Measurements from ENCODE around the gene TRPM3. TPM values are rescaled to one million over a fixed set of nuclear protein-coding genes. Genes with fewer than 3 reads are reported as not detected.

Gene TRPM3
- total RNA-seq, 1 donor from 2014 or later, result not detected

DNA sequence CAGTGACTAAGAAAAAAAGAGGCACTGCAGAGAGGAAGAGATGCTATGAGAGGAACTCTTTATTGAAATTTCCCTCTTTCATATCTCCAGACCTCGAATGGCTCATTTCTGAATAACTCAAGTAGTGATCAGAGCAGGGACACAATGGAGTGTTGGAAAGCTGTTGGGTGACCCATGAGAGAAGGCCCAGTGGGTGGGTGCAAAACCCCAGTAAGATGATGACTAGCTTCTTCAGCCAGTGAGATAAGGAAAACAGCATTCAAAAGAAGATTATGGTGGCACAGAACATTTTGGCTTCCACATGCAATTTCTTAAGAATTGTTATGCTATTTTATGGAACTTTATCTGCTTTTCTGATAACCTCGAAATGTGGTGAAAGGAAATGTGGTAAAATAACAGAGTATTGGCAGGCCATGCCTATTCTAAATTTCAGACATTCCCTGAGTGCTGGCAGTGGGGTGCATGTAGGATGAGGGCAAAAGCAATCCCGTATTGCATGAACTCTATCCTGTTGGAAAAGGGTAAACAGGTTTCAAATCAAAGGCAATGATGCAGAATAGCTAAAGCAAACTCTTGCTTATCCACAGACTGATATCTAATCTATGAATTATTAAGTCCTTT, 579.0 kb downstream of the TRPM3 start:
- no peak for DNase-seq
- CTCF ChIA-PET, result no interaction called here
- TF ChIP-seq, protein P1, sequence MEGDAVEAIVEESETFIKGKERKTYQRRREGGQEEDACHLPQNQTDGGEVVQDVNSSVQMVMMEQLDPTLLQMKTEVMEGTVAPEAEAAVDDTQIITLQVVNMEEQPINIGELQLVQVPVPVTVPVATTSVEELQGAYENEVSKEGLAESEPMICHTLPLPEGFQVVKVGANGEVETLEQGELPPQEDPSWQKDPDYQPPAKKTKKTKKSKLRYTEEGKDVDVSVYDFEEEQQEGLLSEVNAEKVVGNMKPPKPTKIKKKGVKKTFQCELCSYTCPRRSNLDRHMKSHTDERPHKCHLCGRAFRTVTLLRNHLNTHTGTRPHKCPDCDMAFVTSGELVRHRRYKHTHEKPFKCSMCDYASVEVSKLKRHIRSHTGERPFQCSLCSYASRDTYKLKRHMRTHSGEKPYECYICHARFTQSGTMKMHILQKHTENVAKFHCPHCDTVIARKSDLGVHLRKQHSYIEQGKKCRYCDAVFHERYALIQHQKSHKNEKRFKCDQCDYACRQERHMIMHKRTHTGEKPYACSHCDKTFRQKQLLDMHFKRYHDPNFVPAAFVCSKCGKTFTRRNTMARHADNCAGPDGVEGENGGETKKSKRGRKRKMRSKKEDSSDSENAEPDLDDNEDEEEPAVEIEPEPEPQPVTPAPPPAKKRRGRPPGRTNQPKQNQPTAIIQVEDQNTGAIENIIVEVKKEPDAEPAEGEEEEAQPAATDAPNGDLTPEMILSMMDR (IDR thresholded peaks at IDR 0.05), result no peak

DNA sequence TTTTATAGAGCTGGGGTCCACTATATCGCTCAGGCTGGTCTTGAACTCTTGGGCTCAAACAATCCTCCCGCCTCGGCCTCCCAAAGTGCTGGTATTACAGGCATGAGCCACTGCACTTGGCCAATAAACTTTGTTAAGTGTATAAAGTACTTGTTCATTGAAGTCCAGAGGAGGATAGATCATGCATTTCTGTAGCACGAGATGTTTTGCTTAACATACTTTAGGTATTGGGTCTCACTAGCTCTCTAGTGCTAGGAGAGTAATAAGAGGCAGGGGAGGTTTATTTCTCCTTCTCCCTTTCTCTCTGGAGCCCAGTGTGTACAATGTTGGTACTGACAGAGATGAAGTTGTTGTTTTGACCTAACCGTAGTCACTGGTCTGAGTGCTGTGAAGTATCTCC, 581.4 kb downstream of the TRPM3 start:
- ATAC-seq (ENCODE audit: low read depth) (no peak), DNase-seq (no peak)
- H3K27ac Mint-ChIP-seq, result no peak overlapping the region
- no peaks in the 10 kb centered on the region for H3K9me3 Mint-ChIP-seq
- ChIA-PET POLR2A (no interaction called here), CTCF (no interaction called here)
- peaks cover 7% of the 10 kb centered on the region for H3K27me3 Mint-ChIP-seq
- intact Hi-C loops (cut with micrococcal nuclease), result no loop called here
- H3K4me1 Mint-ChIP-seq, result no peaks in the 10 kb centered on the region
- no peaks in the 10 kb centered on the region for H3K36me3 Mint-ChIP-seq (ENCODE audit: low read depth)
- no peak overlapping the region for H3K4me3 Mint-ChIP-seq
- TF ChIP-seq, protein P1 (IDR thresholded peaks at IDR 0.05), result no peak

More for the DNA sequence above, 579.0 kb downstream of the TRPM3 start:
- Mint-ChIP-seq H3K4me3 (no peak overlapping the region), H3K4me1 (no peaks in the 10 kb centered on the region), H3K27ac (no peak overlapping the region), H3K27me3 (no peaks in the 10 kb centered on the region), H3K36me3 (ENCODE audit: low read depth) (no peaks in the 10 kb centered on the region), H3K9me3 (no peaks in the 10 kb centered on the region)
- POLR2A ChIA-PET, result no interaction called here
- no peak for ATAC-seq (ENCODE audit: low read depth)
- intact Hi-C loops (cut with micrococcal nuclease), result no loop called here

DNA sequence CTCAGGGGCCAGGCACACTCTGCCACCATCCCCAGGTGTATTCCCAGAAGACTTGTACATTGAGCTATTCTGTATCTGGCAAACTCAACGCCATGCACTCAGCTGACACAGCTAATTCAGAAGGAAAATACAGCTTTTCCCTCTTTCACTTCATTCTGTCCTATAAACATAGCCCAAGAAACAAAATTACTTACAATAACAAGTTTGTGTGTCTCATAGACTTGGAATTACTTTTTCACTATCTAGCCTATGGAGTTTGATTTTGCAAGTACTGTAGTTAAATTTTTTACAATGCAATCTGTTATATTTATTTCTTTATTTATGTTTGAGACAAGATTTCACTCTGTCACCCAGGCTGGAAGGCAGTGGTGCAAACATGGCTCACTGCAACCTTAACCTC, 581.9 kb downstream of the TRPM3 start:
- ChIA-PET CTCF (no interaction called here), POLR2A (no interaction called here)
- H3K4me1 Mint-ChIP-seq, result no peaks in the 10 kb centered on the region
- no peaks in the 10 kb centered on the region for H3K36me3 Mint-ChIP-seq (ENCODE audit: low read depth)
- TF ChIP-seq, protein P1 (IDR thresholded peaks at IDR 0.05), result no peak
- no peak overlapping the region for H3K4me3 Mint-ChIP-seq
- H3K27ac Mint-ChIP-seq, result no peak overlapping the region
- DNase-seq (no peak), ATAC-seq (ENCODE audit: low read depth) (no peak)
- intact Hi-C loops (cut with micrococcal nuclease), result no loop called here
- H3K27me3 Mint-ChIP-seq, result peaks cover 7% of the 10 kb centered on the region
- no peaks in the 10 kb centered on the region for H3K9me3 Mint-ChIP-seq

DNA sequence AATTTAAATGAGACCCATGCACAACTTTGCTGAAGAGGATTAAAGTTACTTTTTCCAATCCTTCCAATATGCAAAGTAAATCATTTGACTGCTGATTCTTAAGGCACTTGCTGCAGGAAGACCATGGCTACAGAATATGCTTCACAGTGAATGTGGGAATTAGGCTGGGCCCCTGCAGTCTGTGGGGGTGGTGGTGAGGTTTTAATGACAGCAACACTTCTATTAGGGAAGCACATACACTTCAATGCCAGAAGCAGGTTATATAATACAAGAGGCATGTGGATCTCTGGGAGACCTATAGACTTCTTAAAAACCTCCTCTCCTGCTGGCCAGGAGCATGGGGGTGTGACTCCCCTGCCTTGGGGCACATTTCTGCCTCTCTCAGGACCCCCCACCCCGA, 582.4 kb downstream of the TRPM3 start:
- ATAC-seq (ENCODE audit: low read depth) (no peak), DNase-seq (no peak)
- POLR2A ChIA-PET, result no interaction called here
- no peaks in the 10 kb centered on the region for H3K36me3 Mint-ChIP-seq (ENCODE audit: low read depth)
- H3K27ac Mint-ChIP-seq, result no peak overlapping the region
- H3K27me3 Mint-ChIP-seq, result peaks cover 7% of the 10 kb centered on the region
- intact Hi-C loops (cut with micrococcal nuclease), result no loop called here
- CTCF ChIA-PET, result no interaction called here
- H3K4me3 Mint-ChIP-seq, result no peak overlapping the region
- TF ChIP-seq, protein P1 (IDR thresholded peaks at IDR 0.05), result no peak
- no peaks in the 10 kb centered on the region for H3K4me1 Mint-ChIP-seq
- H3K9me3 Mint-ChIP-seq, result no peaks in the 10 kb centered on the region

DNA sequence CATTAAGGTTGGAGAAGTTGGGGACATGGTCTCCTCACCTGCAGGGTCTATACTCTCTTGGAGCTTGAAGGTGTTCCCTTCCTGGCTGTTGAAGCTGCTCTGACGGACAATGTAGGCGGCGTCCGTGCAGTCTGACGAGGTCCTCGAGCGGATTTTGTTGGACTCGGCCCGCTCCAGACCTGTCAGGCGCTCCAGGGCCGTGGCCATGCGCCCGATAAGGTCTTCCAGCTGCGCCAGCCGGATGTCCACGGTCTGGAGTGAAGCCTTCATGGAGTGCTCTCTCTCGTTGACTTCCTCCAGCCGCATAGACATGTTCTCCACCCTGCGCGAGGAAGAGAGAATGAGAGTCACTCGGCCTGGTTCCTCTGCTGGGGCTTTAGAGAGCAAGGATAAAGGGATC, 584.3 kb downstream of the TRPM3 start:
- ATAC-seq (ENCODE audit: low read depth) (no peak), DNase-seq (no peak)
- H3K27ac Mint-ChIP-seq, result no peak overlapping the region
- intact Hi-C loops (cut with micrococcal nuclease), result no loop called here
- H3K36me3 Mint-ChIP-seq (ENCODE audit: low read depth), result no peaks in the 10 kb centered on the region
- TF ChIP-seq, protein P1 (IDR thresholded peaks at IDR 0.05), result no peak
- H3K4me1 Mint-ChIP-seq, result no peaks in the 10 kb centered on the region
- CTCF ChIA-PET, result interaction anchor here (1.5 kb wide), 1 partner anchor 65 kb away, joined by 6 read pairs; no protein-coding TSS in a partner anchor
- peaks cover 7% of the 10 kb centered on the region for H3K27me3 Mint-ChIP-seq
- H3K4me3 Mint-ChIP-seq, result no peak overlapping the region
- no peaks in the 10 kb centered on the region for H3K9me3 Mint-ChIP-seq
- POLR2A ChIA-PET, result no interaction called here

All from activated B cell treated with CpG ODN at 0.5 μM for 24 hours (primary cell).